ENCODE results near the gene BBIP1. TPM values are rescaled to one million over a fixed set of nuclear protein-coding genes. Genes with fewer than 3 reads are reported as not detected.

BBIP1 gene
- total and polyA plus RNA-seq, 9 of the 15 experiments (the other 6 are each of a cell fraction or from before 2014, with no cell fraction given) = 5.2 to 31.0 (median 19.4) TPM

DNA sequence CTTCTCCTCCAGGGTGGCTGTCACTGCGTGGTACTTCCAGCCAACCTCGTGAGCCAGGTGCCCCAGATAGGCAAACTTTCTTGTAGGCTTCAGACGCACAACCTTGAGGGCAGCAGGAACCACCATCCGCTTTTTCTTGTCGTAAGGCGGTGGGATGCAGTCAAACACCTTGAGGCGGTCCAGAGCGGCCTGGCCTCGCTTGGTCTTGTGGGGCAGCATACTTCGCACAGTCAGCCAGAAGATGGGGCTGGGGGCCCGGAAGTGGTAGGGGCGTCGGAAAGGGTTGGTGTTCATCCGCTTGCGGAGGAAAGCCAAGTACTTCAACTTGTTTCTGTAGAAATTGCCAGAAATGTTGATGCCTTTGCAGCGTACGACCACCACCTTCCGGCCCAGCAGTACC, 17.8 kb upstream of the BBIP1 start:
- H3K9ac ChIP-seq (ENCODE audit: insufficient read depth in 1 of 2, low read depth in 2 of 2, low read length in 2 of 2) = no peak overlapping the region
- H3K4me1 ChIP-seq (replicated peaks in 1 of 2; ENCODE audit: control insufficient read depth in 2 of 2, insufficient read depth in 2 of 2, low read length in 2 of 2) = no peaks in the 10 kb centered on the region; a peak in 1 of 5 replicates
- WGBS (ENCODE audit: insufficient coverage, low coverage, missing lambda C conversion rate) = 83% methylated on average over 13 of the region's 18 CpGs
- no peaks in the 10 kb centered on the region for H3K27me3 ChIP-seq (ENCODE audit: control insufficient read depth in 2 of 2, insufficient read depth in 2 of 2, low read length in 2 of 2)
- H4K20me1 ChIP-seq (replicated peaks; ENCODE audit: control insufficient read depth, insufficient read depth, low read length) = no peaks in the 10 kb centered on the region
- in situ Hi-C loops (cut with MboI) = no loop called here
- no peak overlapping the region for H3K27ac ChIP-seq (ENCODE audit: extremely low read depth, low read depth, low read length)
- CTCF ChIA-PET (ENCODE audit: low intra/inter-chr PET ratio) = no interaction called here
- no peak for ATAC-seq
- H3K9me3 ChIP-seq (replicated peaks; ENCODE audit: control insufficient read depth, insufficient read depth, low read depth, low read length) = no peaks in the 10 kb centered on the region
- H3K79me2 ChIP-seq (ENCODE audit: control insufficient read depth, insufficient read depth, low read length) = peaks cover 68% of the 10 kb centered on the region
- H2AFZ ChIP-seq (ENCODE audit: low read depth, low read length) = no peak overlapping the region
- FAIRE-seq = no peak
- POLR2A ChIA-PET = no interaction called here
- TF ChIP-seq, protein P1, sequence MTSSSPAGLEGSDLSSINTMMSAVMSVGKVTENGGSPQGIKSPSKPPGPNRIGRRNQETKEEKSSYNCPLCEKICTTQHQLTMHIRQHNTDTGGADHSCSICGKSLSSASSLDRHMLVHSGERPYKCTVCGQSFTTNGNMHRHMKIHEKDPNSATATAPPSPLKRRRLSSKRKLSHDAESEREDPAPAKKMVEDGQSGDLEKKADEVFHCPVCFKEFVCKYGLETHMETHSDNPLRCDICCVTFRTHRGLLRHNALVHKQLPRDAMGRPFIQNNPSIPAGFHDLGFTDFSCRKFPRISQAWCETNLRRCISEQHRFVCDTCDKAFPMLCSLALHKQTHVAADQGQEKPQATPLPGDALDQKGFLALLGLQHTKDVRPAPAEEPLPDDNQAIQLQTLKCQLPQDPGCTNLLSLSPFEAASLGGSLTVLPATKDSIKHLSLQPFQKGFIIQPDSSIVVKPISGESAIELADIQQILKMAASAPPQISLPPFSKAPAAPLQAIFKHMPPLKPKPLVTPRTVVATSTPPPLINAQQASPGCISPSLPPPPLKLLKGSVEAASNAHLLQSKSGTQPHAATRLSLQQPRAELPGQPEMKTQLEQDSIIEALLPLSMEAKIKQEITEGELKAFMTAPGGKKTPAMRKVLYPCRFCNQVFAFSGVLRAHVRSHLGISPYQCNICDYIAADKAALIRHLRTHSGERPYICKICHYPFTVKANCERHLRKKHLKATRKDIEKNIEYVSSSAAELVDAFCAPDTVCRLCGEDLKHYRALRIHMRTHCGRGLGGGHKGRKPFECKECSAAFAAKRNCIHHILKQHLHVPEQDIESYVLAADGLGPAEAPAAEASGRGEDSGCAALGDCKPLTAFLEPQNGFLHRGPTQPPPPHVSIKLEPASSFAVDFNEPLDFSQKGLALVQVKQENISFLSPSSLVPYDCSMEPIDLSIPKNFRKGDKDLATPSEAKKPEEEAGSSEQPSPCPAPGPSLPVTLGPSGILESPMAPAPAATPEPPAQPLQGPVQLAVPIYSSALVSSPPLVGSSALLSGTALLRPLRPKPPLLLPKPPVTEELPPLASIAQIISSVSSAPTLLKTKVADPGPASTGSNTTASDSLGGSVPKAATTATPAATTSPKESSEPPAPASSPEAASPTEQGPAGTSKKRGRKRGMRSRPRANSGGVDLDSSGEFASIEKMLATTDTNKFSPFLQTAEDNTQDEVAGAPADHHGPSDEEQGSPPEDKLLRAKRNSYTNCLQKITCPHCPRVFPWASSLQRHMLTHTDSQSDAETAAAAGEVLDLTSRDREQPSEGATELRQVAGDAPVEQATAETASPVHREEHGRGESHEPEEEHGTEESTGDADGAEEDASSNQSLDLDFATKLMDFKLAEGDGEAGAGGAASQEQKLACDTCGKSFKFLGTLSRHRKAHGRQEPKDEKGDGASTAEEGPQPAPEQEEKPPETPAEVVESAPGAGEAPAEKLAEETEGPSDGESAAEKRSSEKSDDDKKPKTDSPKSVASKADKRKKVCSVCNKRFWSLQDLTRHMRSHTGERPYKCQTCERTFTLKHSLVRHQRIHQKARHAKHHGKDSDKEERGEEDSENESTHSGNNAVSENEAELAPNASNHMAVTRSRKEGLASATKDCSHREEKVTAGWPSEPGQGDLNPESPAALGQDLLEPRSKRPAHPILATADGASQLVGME (CRISPR knock-in tag; IDR thresholded peaks at IDR 0.05) = no peak
- no peak for TF ChIP-seq RBM14 (IDR thresholded peaks at IDR 0.05; ENCODE audit: borderline replicate concordance, insufficient read depth, low read depth, low read length)
- TF ChIP-seq, protein P2, sequence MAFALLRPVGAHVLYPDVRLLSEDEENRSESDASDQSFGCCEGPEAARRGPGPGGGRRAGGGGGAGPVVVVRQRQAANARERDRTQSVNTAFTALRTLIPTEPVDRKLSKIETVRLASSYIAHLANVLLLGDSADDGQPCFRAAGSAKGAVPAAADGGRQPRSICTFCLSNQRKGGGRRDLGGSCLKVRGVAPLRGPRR (CRISPR knock-in tag; IDR thresholded peaks at IDR 0.05) = no peak
- no peak for TF ChIP-seq MCM7 (IDR thresholded peaks at IDR 0.05)
- TF ChIP-seq RHOXF2B (CRISPR knock-in tag; conservative IDR thresholded peaks at IDR 0.05) = no peak
- TF ChIP-seq NR2F6 (CRISPR knock-in tag; IDR thresholded peaks at IDR 0.05) = no peak
- no peak for TF ChIP-seq ZNF444 (CRISPR knock-in tag; IDR thresholded peaks at IDR 0.05)
- TF ChIP-seq BRF1 (IDR thresholded peaks at IDR 0.05; ENCODE audit: borderline replicate concordance, extremely low read depth, insufficient read length) = no peak
- TF ChIP-seq RFX5 (IDR thresholded peaks at IDR 0.05; ENCODE audit: low read depth, low read length) = no peak
- TF ChIP-seq, protein P3, sequence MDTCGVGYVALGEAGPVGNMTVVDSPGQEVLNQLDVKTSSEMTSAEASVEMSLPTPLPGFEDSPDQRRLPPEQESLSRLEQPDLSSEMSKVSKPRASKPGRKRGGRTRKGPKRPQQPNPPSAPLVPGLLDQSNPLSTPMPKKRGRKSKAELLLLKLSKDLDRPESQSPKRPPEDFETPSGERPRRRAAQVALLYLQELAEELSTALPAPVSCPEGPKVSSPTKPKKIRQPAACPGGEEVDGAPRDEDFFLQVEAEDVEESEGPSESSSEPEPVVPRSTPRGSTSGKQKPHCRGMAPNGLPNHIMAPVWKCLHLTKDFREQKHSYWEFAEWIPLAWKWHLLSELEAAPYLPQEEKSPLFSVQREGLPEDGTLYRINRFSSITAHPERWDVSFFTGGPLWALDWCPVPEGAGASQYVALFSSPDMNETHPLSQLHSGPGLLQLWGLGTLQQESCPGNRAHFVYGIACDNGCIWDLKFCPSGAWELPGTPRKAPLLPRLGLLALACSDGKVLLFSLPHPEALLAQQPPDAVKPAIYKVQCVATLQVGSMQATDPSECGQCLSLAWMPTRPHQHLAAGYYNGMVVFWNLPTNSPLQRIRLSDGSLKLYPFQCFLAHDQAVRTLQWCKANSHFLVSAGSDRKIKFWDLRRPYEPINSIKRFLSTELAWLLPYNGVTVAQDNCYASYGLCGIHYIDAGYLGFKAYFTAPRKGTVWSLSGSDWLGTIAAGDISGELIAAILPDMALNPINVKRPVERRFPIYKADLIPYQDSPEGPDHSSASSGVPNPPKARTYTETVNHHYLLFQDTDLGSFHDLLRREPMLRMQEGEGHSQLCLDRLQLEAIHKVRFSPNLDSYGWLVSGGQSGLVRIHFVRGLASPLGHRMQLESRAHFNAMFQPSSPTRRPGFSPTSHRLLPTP (IDR thresholded peaks at IDR 0.05; ENCODE audit: borderline replicate concordance, extremely low read depth, insufficient read length) = no peak
- TF ChIP-seq, protein P4, sequence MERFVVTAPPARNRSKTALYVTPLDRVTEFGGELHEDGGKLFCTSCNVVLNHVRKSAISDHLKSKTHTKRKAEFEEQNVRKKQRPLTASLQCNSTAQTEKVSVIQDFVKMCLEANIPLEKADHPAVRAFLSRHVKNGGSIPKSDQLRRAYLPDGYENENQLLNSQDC (CRISPR knock-in tag; IDR thresholded peaks at IDR 0.05) = no peak
- TF ChIP-seq ZNF76 (CRISPR knock-in tag; IDR thresholded peaks at IDR 0.05; ENCODE audit: borderline replicate concordance) = no peak
- TF ChIP-seq ELF2 (CRISPR knock-in tag; IDR thresholded peaks at IDR 0.05) = no peak
- BruUV-seq (replicated peaks) = no TSS peak
- H3K9me1 ChIP-seq (ENCODE audit: control insufficient read depth, insufficient read depth, low read length) = no peaks in the 10 kb centered on the region
- H3K36me3 ChIP-seq (ENCODE audit: control insufficient read depth, insufficient read depth, low read length) = no peaks in the 10 kb centered on the region
- no peak overlapping the region for H3K4me3 ChIP-seq
- intact Hi-C loops (cut with micrococcal nuclease) = no loop called here
- H3K4me2 ChIP-seq (ENCODE audit: insufficient read depth, low read length) = no peak overlapping the region
- DNase-seq (ENCODE audit: extremely low read depth in 1 of 4, low spot score in 3 of 4) = no peak

Data from K562 (cell line).